GM21723 (cell line): ENCODE data around the gene PTGES.

ENCODE experiments used
- ATAC-seq: cut with Tn5 transposase; IDR thresholded peaks from one replicate; pipeline ENCODE4 v1.9.1; 2021; ENCODE audit warnings: mild to moderate bottlenecking, moderate library complexity; ENCODE audit not compliant: unreplicated experiment

The PTGES gene

DNA sequence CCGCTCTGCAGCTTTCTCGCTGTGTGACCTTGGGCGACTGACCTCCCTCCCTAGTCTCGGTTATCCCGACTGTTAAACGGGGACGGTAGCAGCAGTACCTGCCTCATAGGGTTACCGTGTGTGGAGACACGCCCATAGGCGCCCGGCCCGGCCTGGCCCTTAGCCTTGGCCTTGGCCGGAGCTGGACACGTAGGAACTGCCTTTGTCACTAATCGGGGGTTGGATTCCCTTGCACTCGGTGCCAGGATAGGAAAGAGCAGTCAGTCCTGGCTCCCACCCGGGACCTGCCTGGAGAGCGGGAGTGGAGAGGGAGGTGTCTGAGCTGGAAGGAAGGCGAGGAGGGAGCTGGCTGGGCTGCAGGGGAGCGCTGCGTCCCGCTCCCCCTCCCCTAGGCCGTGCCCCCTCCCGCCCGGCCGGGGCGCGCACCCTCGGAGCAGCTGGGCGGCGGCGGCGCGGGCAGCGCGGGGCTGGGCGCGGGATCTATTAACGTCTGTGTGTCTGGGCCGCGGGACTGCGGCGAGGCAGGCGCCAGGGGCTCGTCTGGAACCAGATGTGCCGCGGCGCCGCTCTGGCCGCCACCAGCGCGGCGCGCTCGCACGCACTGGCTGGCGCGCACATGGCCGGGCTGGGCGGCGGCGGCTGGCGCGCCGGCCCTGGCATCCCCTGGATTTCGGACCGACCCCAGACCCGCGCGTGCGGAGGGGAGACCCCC lies 55.7 kb downstream of the PTGES start:
- no peak for ATAC-seq

DNA sequence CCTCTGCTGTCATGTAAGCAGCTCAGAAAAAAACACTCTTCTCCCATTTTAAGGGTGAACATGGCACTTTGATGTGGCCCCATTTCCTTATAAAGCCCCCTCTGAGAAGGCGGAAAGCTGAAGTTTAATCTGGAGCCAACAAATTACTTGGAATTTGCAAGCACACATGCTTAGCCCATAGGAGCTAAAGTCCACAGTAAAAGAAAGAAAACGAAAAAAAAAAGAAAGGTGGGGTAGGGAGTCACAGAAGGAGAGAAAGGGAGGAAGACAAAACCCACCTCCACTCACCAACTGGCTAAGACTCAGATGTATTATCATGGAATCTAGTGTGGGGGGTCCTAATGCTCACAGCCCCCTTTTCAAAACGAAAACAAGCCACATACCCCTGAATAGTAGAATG lies 57.0 kb downstream of the PTGES start:
- ATAC-seq, result no peak

DNA sequence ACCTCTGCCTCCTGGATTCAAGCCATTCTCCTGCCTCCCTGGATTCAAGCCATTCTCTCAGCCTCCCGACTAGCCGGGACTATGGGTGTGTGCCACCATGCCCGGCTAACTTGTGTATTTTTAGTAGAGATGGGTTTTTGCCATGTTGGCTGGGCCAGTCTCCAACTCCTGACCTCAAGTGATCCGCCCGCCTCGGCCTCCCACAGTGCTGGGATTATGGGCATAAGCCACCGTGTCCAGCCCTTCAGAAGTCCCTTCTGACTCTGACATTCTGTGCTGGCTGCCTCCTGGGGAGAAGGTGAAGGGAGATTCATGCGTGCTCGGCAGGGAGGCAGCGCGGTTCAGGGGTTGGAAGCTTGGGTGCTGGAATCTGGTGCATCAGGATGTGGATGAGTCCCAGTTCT lies 58.6 kb downstream of the PTGES start:
- no peak for ATAC-seq

DNA sequence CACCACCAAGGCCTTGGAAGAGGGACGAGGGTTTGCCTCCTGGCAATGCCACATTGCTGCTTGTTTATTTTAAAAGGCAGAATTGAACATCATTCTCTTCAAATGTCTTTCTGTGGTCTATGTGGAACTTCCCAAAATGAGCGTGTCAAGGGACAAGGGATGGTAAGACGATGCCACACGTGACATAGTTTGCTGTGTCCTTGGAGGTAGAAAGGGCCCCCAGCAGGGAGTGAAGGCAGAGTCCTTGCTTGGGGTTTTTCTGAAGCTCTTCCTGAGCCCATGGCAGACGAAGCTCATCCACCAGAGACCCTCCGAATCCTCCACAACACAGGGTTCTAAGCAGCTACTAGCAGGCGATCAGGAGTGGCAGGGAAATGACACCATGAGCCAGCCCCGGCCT lies 59.1 kb downstream of the PTGES start:
- no peak for ATAC-seq

DNA sequence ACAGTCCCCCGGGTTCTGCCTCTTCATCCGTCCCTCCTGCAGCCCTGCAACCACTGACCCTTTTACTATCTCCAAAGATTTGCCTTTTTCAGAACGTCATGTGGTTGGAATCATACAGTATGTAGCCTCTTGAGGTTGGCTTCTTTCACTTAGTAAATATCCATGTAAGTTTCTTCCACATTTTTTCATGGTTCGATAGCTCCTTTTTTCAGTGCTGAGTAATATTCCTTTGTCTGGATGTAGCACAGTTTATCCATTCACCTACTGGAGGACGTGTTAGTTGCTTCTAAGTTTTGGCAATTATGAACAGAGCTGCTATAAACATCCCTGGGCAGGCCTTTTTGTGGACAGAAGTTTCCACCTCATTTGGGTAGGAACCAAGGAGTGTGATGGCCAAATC lies 60.3 kb downstream of the PTGES start:
- ATAC-seq, result no peak
